Fibroblast of upper back skin (primary cell): ENCODE data around the gene GRIA4.
A peak's percentile ranks its signal among the peaks of the same experiment; 100 is the strongest.

ENCODE experiments used
- DNase-seq: peaks from one replicate; pipeline ENCODE4 v3.0.0-alpha.2; 2013

Gene GRIA4

DNA sequence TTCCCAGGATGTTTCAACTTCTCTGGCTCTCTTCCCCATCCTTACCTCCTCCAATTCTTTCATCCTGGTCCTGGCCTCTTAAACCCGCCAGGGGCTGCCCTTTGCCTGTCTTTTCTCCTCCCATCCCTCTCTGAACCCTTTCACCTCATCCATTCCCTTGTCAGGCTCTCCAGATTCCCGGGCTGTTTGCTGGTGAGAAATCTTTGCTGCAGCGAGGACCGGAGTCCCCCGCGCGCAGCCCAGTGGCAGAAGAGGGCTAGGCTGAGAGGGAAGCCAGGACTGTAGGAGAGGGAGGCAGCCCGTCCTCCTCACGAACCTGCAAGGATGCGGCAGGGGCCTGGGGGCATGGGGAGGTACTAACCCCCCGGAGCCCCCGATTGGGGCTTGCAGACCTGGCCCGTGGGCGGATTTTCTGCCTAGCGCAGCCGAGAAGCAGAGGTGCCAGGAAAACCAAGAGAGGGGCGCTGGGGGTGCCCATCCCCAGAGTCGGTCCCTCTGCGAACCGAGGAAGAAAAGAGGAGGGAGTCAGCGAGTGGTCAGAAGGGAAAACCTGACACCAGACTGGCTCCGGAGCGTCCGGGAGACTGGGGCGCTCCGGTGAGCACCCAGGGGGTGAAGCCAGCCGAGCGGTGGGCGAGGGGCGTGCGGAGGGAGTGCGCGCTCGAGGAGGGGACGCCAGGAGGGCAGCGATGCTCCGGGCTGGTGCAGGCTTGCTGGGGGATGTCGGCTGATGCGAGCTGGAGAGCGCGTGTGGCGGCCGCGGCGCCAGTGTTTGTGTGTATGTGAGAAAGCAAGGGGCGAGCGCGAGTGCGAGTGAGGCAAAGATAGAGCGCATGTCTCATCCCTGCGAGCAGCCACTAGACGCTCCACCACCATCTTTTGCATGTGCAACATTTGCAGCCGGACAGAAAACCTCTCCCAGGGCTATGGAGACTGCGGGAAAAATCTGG is at the start of gene GRIA4:
GRIA4 (plus strand) TSS at position 242 of the 950 bp plus-strand sequence. CDS start 925 bp downstream, outside the sequence.
- DNase-seq = peak; percentile 53

GRCh38 chr11:105573091-105573490 is 36.8 kb upstream of the GRIA4 start:
- DNase-seq = no peak

- no peak for DNase-seq
These were observed 34.9 kb upstream of the GRIA4 start for GRCh38 chr11:105574974-105575373.

DNA sequence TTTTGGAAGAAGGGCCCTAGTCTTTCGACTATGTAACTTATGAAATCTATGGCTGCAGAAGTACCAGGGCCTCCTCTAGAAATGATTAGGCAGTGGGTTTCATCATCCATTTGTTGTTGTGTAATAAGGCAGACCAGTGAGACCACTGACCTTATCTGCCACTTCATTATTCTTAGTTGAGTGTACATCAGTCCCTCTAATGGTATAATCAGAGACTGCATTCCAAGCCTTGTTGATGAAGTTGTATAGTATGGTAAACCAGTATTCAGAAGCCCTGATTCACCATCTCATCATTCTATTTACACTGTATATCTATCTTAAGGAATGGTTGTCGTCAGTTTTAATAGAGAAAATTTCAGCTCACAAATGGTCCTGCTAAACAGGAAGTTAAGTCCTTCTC is 32.2 kb upstream of the GRIA4 start:
- peak; percentile 4 for DNase-seq

DNA sequence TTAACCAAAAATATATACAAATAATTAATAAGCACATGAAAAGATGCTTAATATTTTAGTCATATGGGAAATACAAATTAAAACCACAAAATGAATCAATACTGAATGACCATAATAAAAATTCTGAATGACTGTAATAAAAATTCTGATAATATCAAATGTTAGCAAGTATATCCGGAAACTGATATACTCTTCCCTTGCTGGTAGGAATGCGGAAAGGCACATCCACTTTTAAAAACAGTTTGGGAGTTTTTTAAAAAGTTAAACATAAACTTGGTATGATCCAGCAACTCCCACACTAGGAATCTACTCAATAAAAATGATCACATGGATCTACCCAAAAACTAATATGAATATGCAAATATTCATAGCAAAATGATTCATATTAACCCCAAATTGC is 30.8 kb upstream of the GRIA4 start:
- no peak for DNase-seq

GRCh38 chr11:105582497-105582896 is 27.4 kb upstream of the GRIA4 start:
- DNase-seq = peak; percentile 1

DNA sequence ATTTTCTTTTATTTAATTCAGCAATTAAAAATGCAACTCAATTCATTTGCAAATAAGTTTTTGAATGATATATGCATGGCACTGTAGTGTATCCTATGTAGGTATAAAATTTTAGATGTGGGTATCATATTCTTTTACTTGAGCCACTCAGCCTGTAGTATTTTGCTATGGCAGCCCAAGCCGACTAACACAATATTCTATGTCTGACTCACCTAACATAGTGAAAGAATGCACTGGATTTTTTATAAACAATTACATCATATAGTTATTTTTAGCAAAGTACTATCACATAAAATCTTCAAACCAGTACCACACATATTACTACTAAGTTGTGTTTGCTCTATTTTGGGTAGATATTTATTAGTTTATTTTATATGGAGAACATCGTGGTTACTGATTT is 21.9 kb upstream of the GRIA4 start:
- DNase-seq = peak; percentile 69

DNA sequence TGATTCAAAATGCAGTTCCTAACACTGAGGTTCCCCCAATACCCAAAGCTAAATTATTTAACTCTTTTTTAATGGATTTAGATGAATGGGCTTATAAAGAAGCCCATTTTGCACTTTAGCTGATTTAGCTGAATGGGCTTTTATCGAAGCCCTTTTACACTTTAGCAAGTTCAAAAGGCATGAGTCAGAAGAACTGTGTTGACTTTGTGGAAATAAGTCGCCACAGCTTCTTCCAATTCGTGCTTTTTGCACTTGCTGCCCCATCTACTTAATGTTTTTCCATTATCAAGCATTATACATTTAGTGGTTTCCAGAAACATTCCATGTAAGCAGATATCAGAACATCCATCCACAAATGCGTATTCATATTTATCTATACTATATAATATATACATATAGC is 20.5 kb upstream of the GRIA4 start:
- DNase-seq = no peak

DNA sequence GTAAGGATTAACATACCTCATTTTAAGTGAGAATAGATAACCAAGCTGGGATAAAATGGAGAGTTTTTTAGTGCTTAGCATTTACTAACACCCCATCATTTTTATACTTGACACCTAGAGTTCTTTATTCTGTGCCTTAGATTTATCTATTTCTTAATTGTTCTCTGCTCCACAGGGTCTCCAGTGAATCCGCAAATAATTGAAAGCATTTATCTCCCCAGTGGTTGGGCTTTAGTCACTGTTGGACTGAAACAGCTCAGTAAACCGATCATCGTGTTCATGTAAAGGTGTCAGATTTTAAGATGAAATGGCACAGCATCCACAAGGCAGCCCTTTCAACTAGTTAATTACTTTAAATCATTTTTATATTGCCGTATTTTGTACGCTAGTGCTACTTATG is 17.8 kb upstream of the GRIA4 start:
- DNase-seq = no peak

DNA sequence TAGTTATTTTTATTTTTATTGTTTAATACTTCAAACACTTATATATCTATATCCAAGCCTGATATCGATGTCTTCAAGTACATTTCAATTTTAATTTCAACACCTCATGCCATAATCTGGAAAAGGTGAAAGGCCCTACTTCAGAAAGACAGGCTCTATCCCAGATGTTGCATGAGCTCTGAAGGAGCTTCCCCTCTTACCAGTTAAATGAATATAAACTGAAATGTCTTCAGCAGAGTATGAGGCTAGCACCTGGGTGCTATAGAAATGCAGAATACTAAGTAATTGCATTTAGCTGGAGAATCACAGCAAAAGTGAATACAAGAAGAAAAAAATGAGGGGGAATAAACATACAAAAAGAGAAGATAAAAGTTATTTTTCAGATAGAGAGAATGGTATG is 11.5 kb upstream of the GRIA4 start:
- DNase-seq = no peak

DNA sequence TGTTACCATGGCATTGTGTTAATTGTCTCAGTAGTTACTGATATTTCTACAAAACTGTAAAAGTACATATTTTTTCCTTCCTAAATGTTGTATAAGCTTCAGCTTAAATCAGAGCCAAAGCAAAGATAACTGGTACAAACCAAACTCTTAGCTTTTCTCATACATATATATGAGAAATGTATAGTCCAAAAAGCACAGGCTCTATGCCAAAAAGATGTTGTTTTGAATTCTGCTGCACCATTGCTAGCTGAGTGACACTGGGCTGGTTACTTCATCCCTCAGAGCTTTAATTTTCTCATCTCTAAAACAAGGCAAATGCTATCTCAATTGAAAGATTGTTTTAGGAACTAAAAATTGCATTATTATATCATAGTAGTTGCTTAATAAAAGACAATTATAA is 6.7 kb upstream of the GRIA4 start:
- DNase-seq = no peak

GRCh38 chr11:105609341-105609781 is 512 bp upstream of the GRIA4 start:
- DNase-seq = no peak

- DNase-seq = no peak
These were observed 1.1 kb downstream of the GRIA4 start for GRCh38 chr11:105610871-105611571.

GRCh38 chr11:105611572-105612441 is 1.9 kb downstream of the GRIA4 start:
- no peak for DNase-seq

GRCh38 chr11:105612771-105613170 is 2.9 kb downstream of the GRIA4 start:
- DNase-seq = no peak

- DNase-seq = no peak
These were observed 3.3 kb downstream of the GRIA4 start for GRCh38 chr11:105613183-105613582.

GRCh38 chr11:105618343-105618955 is 8.6 kb downstream of the GRIA4 start:
- no peak for DNase-seq

DNA sequence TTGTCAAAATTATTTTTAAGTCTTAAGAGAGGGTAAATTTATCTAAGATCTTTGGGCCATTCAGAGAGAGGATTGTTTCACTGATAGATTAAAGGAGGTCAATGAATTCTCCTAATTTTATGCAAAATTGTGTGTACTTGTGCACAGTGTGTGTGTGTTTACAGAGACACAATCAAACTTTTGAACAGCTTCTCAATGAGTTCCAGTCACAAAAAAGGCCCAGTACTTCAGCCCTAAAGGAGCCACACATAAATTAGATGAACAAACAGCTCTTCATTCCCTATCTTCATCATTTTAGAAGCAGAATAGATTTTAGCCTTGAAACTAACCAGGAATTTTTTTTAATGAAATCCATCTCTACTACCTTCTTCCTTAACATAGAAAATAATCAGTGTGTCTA is 9.7 kb downstream of the GRIA4 start:
- DNase-seq = no peak

GRCh38 chr11:105622016-105622415 is 12.1 kb downstream of the GRIA4 start:
- DNase-seq = no peak

- no peak for DNase-seq
These were observed 22.4 kb downstream of the GRIA4 start for GRCh38 chr11:105632316-105632715.

DNA sequence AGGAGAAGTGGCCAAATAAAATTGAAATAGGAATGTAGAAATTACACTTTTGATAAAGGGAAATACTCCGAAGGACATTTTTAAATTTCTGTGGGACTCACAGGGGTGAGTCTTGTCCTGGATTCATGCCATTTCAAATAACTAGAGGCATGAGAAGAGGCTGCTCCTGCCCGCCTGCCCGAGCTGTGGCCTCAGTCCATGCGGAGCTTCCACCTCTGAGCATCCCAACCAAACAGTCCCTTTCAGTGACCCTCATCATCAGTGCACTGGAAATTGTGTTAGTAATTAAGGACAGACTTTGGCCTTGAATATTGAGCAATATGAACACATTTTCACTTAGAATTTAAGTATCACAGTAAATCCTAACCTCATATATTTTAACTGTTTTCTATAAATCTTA is 25.6 kb downstream of the GRIA4 start:
- DNase-seq = no peak

GRCh38 chr11:105636496-105636895 is 26.6 kb downstream of the GRIA4 start:
- no peak for DNase-seq

DNA sequence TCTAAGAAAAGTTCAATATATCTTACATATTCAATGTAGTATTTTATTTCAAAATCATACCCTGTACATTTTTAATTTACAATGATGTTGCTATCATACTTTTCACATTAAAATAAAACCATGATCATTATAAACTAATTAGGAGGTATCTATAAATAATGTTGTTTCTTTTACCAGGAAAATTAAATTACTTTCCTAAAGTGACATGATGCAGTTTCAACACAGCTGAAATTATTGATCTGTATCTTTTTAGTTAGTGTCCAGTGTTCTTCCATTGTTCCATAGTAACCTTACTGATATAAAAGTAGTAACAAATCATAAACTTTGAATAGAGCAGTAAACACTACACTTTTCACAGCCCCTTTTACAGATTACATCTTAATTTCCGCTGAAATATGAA is 29.7 kb downstream of the GRIA4 start:
- no peak for DNase-seq
